Activated naive CD8-positive, alpha-beta T cell treated with anti-CD3 and anti-CD28 coated beads, Interleukin-2, amount 50 U/mL, for 16 hours (primary cell): ENCODE results near the gene STON1.
"Not testable (repeated sequence)": the region's sequence is repeated elsewhere in the genome, so short reads cannot be mapped to it uniquely, and the experiment has no call there.

Experiments
- DNase-seq: peaks from one replicate; pipeline ENCODE4 v3.0.0-alpha.2; 2020; ENCODE audit warnings: low read depth, low spot score

Gene STON1

DNA sequence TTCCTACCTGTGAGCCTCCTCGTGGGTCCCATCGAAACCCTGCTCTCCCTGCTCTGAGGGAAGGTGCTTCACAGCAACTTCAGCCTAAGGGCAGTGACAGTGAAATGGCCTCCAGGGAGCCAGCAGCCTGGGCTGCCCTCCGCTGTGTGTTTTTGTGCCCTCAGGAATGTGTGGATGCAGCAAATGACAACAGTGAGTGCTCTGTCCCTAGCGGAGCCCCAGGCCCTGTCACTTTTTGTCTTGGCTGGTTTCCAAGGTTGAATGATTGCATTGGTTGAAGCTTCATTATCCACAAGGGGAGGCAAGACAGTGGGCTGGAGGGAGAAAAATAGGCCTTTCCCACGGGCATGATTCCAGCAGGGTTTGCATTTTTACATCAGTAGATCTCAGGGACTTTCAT lies 42.9 kb downstream of the STON1 start:
- no peak for DNase-seq

GRCh38 chr2:48574353-48575287 lies 44.7 kb downstream of the STON1 start:
- DNase-seq, result no peak

DNA sequence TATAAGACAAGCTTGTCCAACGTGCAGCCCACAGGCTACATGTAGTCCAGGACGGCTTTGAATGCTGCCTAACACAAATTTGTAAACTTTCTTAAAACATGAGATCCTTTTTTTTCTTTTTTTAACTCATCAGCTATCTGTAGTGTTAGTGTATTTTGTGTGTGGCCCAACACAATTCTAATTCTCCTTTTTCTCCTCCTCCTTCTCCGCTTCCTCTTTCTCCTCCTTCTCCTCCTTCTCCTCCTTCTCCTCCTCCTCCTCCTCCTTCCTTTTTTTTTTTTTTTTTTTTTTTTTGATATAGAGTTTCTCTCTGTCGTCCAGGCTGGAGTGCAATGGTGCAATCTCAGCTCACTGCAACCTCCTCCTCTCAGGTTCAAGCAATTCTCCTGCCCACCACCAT lies 48.4 kb downstream of the STON1 start:
- DNase-seq, result no peak

DNA sequence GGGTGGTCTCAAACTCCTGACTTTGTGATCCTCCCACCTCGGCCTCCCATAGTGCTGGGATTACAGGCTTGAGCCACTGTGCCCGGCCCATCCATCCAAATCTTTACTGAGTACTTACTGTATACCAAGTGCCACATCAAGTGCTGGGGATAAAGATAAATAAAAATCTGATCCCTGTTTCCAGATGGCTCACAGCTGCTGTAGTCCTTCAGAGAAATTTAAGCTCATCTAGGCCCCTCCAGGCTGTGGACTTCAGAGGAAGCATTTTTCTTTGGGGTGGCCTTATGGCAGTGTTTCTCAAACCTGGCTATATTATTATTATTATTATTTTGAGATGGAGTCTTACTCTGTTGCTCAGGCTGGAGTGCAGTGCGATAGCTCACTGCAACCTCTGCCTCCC lies 54.0 kb downstream of the STON1 start:
- no peak for DNase-seq

DNA sequence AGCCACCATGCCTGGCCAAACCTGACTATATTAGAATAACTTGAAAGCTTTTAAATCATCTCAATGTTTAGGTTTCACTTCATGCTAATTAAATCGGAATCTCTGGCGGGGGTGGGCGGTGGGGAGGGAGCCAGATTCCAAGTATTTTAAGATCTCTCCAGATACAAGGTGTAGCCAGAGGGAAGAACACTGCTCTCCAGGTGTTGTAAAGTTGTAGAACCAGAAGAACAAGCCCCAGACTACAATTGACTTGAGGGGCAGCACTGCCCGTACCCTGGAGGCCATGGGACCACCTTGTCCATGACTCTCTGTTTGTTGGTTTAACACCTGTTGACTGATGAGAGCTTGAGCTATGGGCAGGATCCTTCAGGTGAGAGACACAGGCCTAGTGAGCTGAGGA lies 54.6 kb downstream of the STON1 start:
- no peak for DNase-seq

DNA sequence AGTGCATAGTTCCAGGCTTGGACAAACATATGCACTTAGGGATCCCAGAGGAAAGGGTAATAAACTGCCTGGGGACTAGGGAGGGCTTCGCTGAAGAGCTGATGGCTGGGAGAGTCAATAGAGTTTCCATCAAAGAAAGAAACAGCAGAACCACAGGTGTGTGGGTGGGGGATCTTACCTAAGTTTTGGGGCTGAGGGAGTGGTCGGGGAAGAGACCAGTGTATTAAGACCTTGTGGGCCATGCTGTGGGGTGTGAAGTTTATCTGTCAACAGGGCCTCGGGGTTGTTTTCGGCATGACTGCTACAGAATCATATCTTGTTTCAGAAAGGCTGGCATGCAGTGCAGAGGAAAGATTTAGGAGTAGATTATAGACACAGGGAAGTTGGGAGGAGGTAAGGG lies 56.5 kb downstream of the STON1 start:
- no peak for DNase-seq

DNA sequence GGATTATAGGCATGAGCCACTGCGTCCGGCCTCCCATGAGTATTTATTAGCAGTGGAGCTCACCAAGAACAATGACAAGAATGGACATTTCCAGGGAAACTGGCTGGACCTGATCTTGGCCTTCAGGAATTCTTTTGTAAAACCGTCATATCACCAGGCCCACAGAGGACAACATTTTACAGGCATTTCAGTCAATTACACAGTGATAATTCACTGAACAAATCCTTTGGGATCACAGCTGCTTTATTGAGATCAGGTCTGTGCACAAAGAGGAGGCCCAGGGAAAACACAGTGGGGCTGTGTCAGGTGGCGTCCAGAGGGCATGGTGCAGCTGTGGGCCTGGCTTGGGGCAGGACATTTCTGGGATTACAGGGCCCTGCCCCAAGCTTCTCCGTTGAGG lies 57.6 kb downstream of the STON1 start:
- no peak for DNase-seq

DNA sequence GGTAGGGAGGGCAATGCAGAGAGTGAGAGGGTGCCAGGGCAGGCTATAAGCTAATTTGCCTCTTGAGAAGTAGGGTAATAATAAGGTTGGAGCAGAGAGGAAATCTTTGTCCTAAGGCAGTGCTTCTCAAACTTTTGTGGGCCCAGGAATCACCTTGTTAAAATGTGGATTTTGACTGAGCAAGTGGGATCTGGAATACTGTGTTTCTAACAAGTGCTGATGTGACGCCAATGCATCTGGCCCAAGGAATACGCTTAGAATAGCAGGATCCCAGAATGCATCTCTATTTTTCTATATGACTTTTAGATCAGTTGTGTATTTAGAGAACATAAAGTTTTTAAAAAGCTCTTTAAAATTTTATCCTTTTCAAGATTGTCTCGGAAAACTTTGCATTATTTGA lies 58.0 kb downstream of the STON1 start:
- DNase-seq, result no peak

DNA sequence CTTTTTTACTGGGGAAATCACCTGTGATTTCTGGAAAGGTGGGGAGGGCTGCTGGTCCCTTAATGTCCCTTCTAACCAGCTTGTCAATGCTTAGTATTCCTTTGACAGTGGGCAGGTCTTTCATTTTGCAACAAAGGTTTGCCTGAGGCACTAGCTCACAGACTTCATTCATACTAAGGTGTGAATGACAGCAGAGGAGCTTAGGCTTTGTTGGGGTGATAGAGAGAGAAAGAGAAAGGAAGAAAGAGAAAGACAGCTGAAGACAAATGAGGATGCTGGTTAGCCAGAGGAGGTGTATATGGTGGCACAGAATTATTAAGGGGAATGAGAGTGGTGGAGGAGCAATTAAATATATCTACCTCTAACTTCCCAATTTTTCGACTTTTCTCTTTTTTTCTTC lies 58.8 kb downstream of the STON1 start:
- no peak for DNase-seq

GRCh38 chr2:48589170-48589767 lies 59.3 kb downstream of the STON1 start:
- DNase-seq, result no peak

GRCh38 chr2:48590017-48590416 lies 60.1 kb downstream of the STON1 start:
- no peak for DNase-seq

- DNase-seq, result no peak
Observed at GRCh38 chr2:48592067-48592466, 62.1 kb downstream of the STON1 start.

DNA sequence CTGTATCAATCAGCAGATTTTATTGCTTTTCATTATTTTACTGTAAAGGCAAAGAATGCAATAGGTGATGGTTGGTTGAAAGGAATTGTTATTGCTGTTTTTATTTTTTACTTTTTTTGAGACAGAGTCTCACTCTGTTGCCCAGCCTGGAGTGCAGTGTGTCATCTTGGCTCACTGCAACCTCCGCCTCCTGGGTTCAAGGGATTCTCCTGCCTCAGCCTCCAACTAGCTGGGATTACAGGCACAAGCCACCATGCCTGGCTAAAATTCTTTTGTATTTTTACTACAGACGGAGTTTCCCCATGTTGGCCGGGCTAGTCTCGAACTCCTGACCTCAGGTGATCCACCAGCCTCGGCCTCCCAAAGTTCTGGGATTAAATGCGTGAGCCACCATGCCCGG lies 66.8 kb downstream of the STON1 start:
- DNase-seq, result not testable (repeated sequence)

GRCh38 chr2:48597492-48597891 lies 67.5 kb downstream of the STON1 start:
- DNase-seq, result no peak

DNA sequence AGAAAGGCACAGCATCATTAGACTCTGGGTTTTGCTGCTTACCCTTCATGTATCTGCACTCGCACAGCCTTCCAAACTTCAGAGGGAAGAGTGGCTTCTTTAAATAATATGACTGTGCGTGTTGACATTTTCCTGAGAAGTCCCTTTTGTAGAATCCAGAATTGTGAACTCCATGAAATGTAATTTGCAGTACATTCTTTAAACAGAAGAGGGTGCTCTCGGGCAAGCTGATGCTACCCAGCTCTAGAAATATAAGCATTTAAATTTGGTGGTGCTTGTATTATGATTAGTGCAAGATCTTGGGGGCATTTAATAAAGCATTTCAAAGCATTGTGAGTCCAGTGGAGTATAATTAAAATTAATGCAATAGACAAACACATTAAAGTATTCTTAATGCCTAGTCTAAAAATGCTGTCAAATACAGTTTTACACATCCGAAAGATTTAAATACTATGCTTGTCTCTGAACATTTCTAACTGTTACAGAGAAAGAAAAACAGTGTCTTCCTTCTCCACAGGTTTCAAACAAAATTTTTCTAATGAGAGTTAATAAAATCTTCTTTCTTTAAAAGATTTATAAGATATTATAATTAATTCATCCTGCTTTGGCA lies 70.4 kb downstream of the STON1 start:
- no peak for DNase-seq

GRCh38 chr2:48600917-48601316 lies 71.0 kb downstream of the STON1 start:
- DNase-seq, result no peak

- DNase-seq, result no peak
Observed at GRCh38 chr2:48601349-48601748, 71.4 kb downstream of the STON1 start.

DNA sequence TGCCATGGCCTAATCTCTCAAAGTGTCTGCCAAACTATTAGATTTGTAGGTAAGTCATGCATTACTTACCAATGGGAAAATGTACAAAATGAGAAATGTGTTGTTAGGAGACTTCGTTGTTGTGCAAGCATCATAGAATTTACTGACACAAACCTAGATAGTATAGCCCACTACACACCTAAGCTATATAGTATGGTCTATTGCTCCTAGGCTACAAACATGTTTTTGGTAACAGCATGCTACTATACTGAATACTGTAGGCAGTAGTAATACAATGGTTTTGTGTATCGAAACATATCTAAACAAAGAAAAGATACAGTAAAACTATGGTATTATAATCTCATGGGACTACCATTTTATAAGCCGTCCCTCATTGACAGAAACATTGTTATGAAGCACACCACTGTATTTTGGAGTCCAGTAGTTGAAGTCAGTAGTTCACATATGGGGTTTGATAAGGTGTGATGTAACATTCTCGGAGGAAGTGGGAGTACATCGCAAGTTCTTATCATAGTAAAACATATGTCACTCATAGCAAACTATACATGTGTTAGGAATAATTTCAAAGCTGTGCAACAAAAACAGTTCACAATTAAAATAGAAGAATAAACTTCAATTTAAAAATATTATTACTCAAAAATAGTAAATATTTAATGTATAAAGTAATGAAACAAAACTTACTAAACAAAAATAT lies 75.7 kb downstream of the STON1 start:
- no peak for DNase-seq

DNA sequence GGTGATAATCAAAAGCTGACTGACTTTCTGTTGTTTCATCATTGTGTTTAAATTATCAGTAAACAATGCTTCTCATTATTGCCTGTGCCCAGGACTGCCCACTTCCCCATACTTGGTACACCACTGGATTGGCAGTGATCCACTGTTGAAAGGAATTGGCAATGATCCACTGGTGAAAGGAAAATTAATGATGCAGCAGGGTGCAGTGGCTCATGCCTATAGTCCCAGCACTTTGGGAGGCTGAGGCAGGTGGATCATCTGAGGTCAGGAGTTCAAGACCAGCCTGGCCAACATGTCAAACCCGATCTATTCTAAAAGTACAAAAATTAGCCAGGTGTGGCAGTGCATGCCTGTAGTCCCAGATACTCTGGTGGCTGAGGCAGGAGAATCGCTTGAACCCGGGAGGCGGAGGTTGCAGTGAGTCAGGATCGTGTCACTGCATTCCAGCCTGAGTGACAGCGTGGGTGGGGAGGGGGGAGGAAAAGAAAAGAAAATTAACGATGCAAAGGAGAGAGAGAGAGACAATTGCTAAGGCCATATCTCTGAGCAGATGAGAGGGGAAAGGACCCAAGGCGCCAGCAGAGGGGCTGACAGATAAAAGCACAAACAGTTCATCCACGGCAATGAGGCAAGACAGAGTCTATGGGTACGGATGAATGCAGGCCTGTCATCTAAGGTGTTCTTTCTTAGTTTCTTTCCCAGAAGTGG lies 77.5 kb downstream of the STON1 start:
- no peak for DNase-seq

DNA sequence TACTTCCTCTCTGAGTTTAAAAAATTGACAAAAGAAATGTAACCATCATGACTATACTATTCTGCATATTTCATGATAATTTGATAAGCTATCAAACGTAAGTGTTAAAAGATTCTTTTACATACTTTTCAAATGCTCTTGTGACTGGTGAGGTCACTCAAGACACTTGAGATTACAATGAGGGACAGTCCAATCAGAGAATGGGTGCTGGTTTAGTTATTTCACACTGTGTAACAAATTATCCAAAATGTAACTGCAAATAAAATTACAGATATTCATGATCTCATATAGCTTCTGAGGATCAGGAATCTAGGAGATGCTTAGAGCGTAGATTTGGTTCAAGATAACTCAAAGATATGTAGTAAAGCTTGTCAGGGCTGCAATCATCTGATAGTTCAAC lies 83.3 kb downstream of the STON1 start:
- no peak for DNase-seq

- DNase-seq, result not testable (repeated sequence)
Observed at GRCh38 chr2:48614581-48614980, 84.6 kb downstream of the STON1 start.

- no peak for DNase-seq
Observed at GRCh38 chr2:48617618-48618017, 87.7 kb downstream of the STON1 start, which contains the start of gene GTF2A1L. GTF2A1L (plus strand) TSS chr2:48617856; CDS start chr2:48617875, 19 bp downstream.
